HPDE6-E6E7 (cell line): ENCODE data around the gene LRRC8D.
A peak's percentile ranks its signal among the peaks of the same experiment; 100 is the strongest.

ENCODE experiments used
- DNase-seq: peaks from one replicate; pipeline ENCODE4 v3.0.0; 2011; ENCODE audit warnings: missing footprints; ENCODE audit errors: extremely low spot score

Gene LRRC8D

GRCh38 chr1:89938171-89939055 is 117.6 kb downstream of the LRRC8D start:
- no peak for DNase-seq

- DNase-seq: no peak
These were observed 118.3 kb downstream of the LRRC8D start for GRCh38 chr1:89939059-89939570.

GRCh38 chr1:89939693-89940438 is 119.0 kb downstream of the LRRC8D start:
- DNase-seq: no peak

GRCh38 chr1:89941110-89941766 is 120.4 kb downstream of the LRRC8D start:
- DNase-seq: no peak

GRCh38 chr1:89942014-89942413 is 121.2 kb downstream of the LRRC8D start:
- DNase-seq: no peak

GRCh38 chr1:89942825-89943658 is 122.2 kb downstream of the LRRC8D start:
- DNase-seq: peak; percentile 25

GRCh38 chr1:89943846-89944781 is 123.3 kb downstream of the LRRC8D start:
- DNase-seq: no peak

- DNase-seq: no peak
These were observed 125.1 kb downstream of the LRRC8D start for GRCh38 chr1:89945852-89946476.

GRCh38 chr1:89946532-89946931 is 125.7 kb downstream of the LRRC8D start:
- no peak for DNase-seq

- DNase-seq: no peak
These were observed 128.0 kb downstream of the LRRC8D start for GRCh38 chr1:89948722-89949345.

GRCh38 chr1:89949991-89950624 is 129.3 kb downstream of the LRRC8D start:
- DNase-seq: no peak

- no peak for DNase-seq
These were observed 129.9 kb downstream of the LRRC8D start for GRCh38 chr1:89950703-89951102.

GRCh38 chr1:89951766-89952604 is 131.2 kb downstream of the LRRC8D start:
- no peak for DNase-seq

GRCh38 chr1:89952605-89953130 is 131.8 kb downstream of the LRRC8D start:
- no peak for DNase-seq

- peak; percentile 70 for DNase-seq
These were observed 132.3 kb downstream of the LRRC8D start for GRCh38 chr1:89953131-89953626.

GRCh38 chr1:89953929-89954328 is 133.1 kb downstream of the LRRC8D start:
- DNase-seq: no peak

GRCh38 chr1:89954401-89954800 is 133.6 kb downstream of the LRRC8D start:
- no peak for DNase-seq
